Psoas muscle (tissue), 8 donors: ENCODE measurements around the gene HSD17B1. TPM values are rescaled to one million over a fixed set of nuclear protein-coding genes. Genes with fewer than 3 reads are reported as not detected.

Experiments
- ATAC-seq, 4 donors: fragments of 200-7000 bp; cut with Tn5 transposase; one replicate each; pipeline ENCODE4 v1.9.1; 2020; ENCODE audit warnings: moderate library complexity in 3 of 4, mild to moderate bottlenecking in 2 of 4
- DNase-seq, 2 donors: peaks; one replicate each; pipeline ENCODE4 v3.0.0-alpha.2; 2020
- H3K27ac ChIP-seq: fragments of 200-600 bp; one replicate; pipeline ENCODE4 v1.8.0; 2022
- H3K27me3 ChIP-seq, 3 donors: fragments of 200-600 bp in 1 of 3; one replicate each; pipeline versions ENCODE4 v1.6.1 to v1.8.0; 2013 to 2022; ENCODE audit warnings: low read length in 2 of 3, mild to moderate bottlenecking in 2 of 3, moderate library complexity in 1 of 3; ENCODE audit not compliant: insufficient read depth in 3 of 3
- H3K36me3 ChIP-seq, 2 donors: fragments of 200-600 bp in 1 of 2; one replicate each; pipeline versions ENCODE4 v1.6.1 to v1.8.0; 2013 to 2022; ENCODE audit warnings: low read depth in 1 of 2, mild to moderate bottlenecking in 1 of 2, moderate library complexity in 1 of 2; ENCODE audit not compliant: insufficient read depth in 1 of 2
- H3K4me1 ChIP-seq: fragments of 200-600 bp; one replicate; pipeline ENCODE4 v1.8.0; 2022
- H3K4me3 ChIP-seq: fragments of 200-600 bp; one replicate; pipeline ENCODE4 v1.8.0; 2022; ENCODE audit warnings: mild to moderate bottlenecking
- H3K9me3 ChIP-seq: fragments of 200-600 bp; one replicate; pipeline ENCODE4 v1.8.0; 2022
- CTCF ChIP-seq: fragments of 200-600 bp; IDR thresholded peaks from one replicate; pipeline ENCODE4 v1.8.0; 2022; ENCODE audit warnings: antibody characterized with exemption
- WGBS, 3 donors: extraction: QIAGEN DNeasy Blood & Tissue Kit; methylation state at CpG; one replicate each; pipeline versions ENCODE4 v1.1.6 to v1.1.7; 2013; 5-methylcytosine and 5-hydroxymethylcytosine counted together
- intact Hi-C, 2 donors: fragments of 100-400 bp; cut with DNase I; formaldehyde crosslinking; loops; one replicate each; pipeline versions ENCODE4 v1.11.0 to v1.14.2; 2022
- polyA plus RNA-seq, 3 donors: library from polyadenylated mRNA; stranded (reverse); fragments of 200-250 nt; gene quantifications; one replicate each; pipeline ENCODE4 v1.2.3, GENCODE V29; 2013
- total RNA-seq, 4 donors: library from RNA; stranded (reverse); fragmentation: NEBNext Ultra II Directional in 2 of 4; extraction: Animal tissue kit (Norgen Biotek cat#: 25700) in 2 of 4; gene quantifications; one replicate each; pipeline versions ENCODE4 v1.2.1 to v1.2.4, GENCODE V29; 2021 to 2023
- donor health status: healthy with polysubstance abuse.
- donor health status: DM: no; HTN: no; CAD: no; lungs with moderate emphysema.
- donor health status: Bipolar disorder and iron deficiency.
- donor health status: healthy.
- donor health status: DM: yes; HTN: yes; CAD: no.
- donor health status: DM: no; HTN: no; CAD: no.
- donor health status: DM: no; HTN: no; CAD: no.
- donor health status: DM: yes; HTN: yes; CAD: no.

The HSD17B1 gene
- total and polyA plus RNA-seq, 7 donors = 0.54 to 2.1 (median 1.2) TPM

- no peaks in the 10 kb centered on the region for H3K9me3 ChIP-seq
- no peak for TF ChIP-seq CTCF
- H3K4me3 ChIP-seq = peak overlapping the region; percentile 35
- H3K27ac ChIP-seq = no peak overlapping the region
- WGBS, 3 donors = 43 to 52% (median 47%) methylated on average over 63 to 74 of the region's 74 CpGs
- peaks cover 11% of the 10 kb centered on the region for H3K4me1 ChIP-seq
- ATAC-seq (peak in 1 of 4 donors; percentile 9), DNase-seq (peak in 1 of 2 donors; percentile 63)
- no peaks in the 10 kb centered on the region for H3K27me3 ChIP-seq
- H3K36me3 ChIP-seq = peaks cover 0 to 7% of the 10 kb centered on the region in 2 donors
- intact Hi-C loops = no loop called here
Measured at GRCh38 chr17:42548070-42548837, 4.5 kb upstream of the HSD17B1 start.

- H3K4me3 ChIP-seq = no peak overlapping the region
- WGBS, 3 donors = 80 to 88% (median 82%) methylated on average over 14 of the region's 14 CpGs
- no peak overlapping the region for H3K27ac ChIP-seq
- peaks cover 8% of the 10 kb centered on the region for H3K4me1 ChIP-seq
- no peak for TF ChIP-seq CTCF
- no peak for ATAC-seq
- no peaks in the 10 kb centered on the region for H3K36me3 ChIP-seq
- no peaks in the 10 kb centered on the region for H3K27me3 ChIP-seq
- H3K9me3 ChIP-seq = no peaks in the 10 kb centered on the region
- intact Hi-C loops = no loop called here
- no peak for DNase-seq
Measured at GRCh38 chr17:42548993-42549755, 3.5 kb upstream of the HSD17B1 start.

GRCh38 chr17:42553161-42553818 lies 567 bp downstream of the HSD17B1 start:
- Histone ChIP-seq H3K4me3 (peak overlapping the region; percentile 92), H3K27me3 (no peaks in the 10 kb centered on the region), H3K4me1 (peaks cover 10% of the 10 kb centered on the region), H3K36me3 (no peaks in the 10 kb centered on the region), H3K27ac (peak overlapping the region; percentile 88), H3K9me3 (no peaks in the 10 kb centered on the region)
- intact Hi-C loops = no loop called here
- WGBS, 3 donors = 64 to 74% (median 65%) methylated on average over 44 to 45 of the region's 45 CpGs
- DNase-seq (peak in 1 of 2 donors; percentile 58), ATAC-seq (peak in 3 of 4 donors; percentile 9 to 16 (median 15))
- TF ChIP-seq CTCF = no peak

- peak in 1 of 2 donors; percentile 58 for DNase-seq
- ATAC-seq = peak; percentile 51 to 75 (median 63)
- H3K4me3 ChIP-seq = peak overlapping the region; percentile 92
- 32 to 50% (median 34%) methylated on average over 16 of the region's 16 CpGs for WGBS, 3 donors
- H3K36me3 ChIP-seq = peaks cover 0 to 3% of the 10 kb centered on the region in 2 donors
- no peaks in the 10 kb centered on the region for H3K27me3 ChIP-seq
- H3K4me1 ChIP-seq = peaks cover 10% of the 10 kb centered on the region
- no peaks in the 10 kb centered on the region for H3K9me3 ChIP-seq
- intact Hi-C loops = no loop called here
- peak overlapping the region; percentile 88 for H3K27ac ChIP-seq
- no peak for TF ChIP-seq CTCF
Measured at GRCh38 chr17:42553866-42554249, 1.1 kb downstream of the HSD17B1 start.
